Measurements from ENCODE around the gene SEC23IP.
A peak's percentile ranks its signal among the peaks of the same experiment; 100 is the strongest.

The SEC23IP gene

GRCh38 chr10:119853574-119853973 lies 39.0 kb upstream of the SEC23IP start:
- in situ Hi-C loops (cut with MboI; ENCODE audit: low pct_unique_long_range_greater_than_20kb, low sequenced_read_pairs, unreplicated experiment): loop anchor here (10.0 kb wide), 1 partner anchor 169 kb away; no protein-coding TSS in a partner anchor

GRCh38 chr10:119858063-119858462 lies 34.5 kb upstream of the SEC23IP start:
- TF ChIP-seq CTCF (IDR thresholded peaks at IDR 0.05; ENCODE audit: extremely low read depth, insufficient read depth, missing control alignments): no peak
- in situ Hi-C loops (cut with MboI; ENCODE audit: low pct_unique_long_range_greater_than_20kb, low sequenced_read_pairs, unreplicated experiment): loop anchor here (10.0 kb wide), 1 partner anchor 173 kb away; no protein-coding TSS in a partner anchor
- no peak for DNase-seq (ENCODE audit: low spot score)

More at GRCh38 chr10:119853574-119853973, 39.0 kb upstream of the SEC23IP start:
- no peak for DNase-seq (ENCODE audit: low spot score)
- TF ChIP-seq CTCF (IDR thresholded peaks at IDR 0.05; ENCODE audit: extremely low read depth, insufficient read depth, missing control alignments): no peak

GRCh38 chr10:119859420-119860258 lies 32.9 kb upstream of the SEC23IP start:
- in situ Hi-C loops (cut with MboI; ENCODE audit: low pct_unique_long_range_greater_than_20kb, low sequenced_read_pairs, unreplicated experiment): loop anchor here (10.0 kb wide), 1 partner anchor 175 kb away; no protein-coding TSS in a partner anchor
- TF ChIP-seq CTCF (IDR thresholded peaks at IDR 0.05; ENCODE audit: extremely low read depth, insufficient read depth, missing control alignments): peak; percentile 57
- peak; percentile 39 for DNase-seq (ENCODE audit: low spot score)

- TF ChIP-seq CTCF (IDR thresholded peaks at IDR 0.05; ENCODE audit: extremely low read depth, insufficient read depth, missing control alignments): no peak
Observed at GRCh38 chr10:119860866-119861607, 31.5 kb upstream of the SEC23IP start.

GRCh38 chr10:119862524-119862923 lies 30.0 kb upstream of the SEC23IP start:
- no peak for TF ChIP-seq CTCF (IDR thresholded peaks at IDR 0.05; ENCODE audit: extremely low read depth, insufficient read depth, missing control alignments)
- in situ Hi-C loops (cut with MboI; ENCODE audit: low pct_unique_long_range_greater_than_20kb, low sequenced_read_pairs, unreplicated experiment): no loop called here
- DNase-seq (ENCODE audit: low spot score): no peak

More at GRCh38 chr10:119860866-119861607, 31.5 kb upstream of the SEC23IP start:
- no peak for DNase-seq (ENCODE audit: low spot score)
- in situ Hi-C loops (cut with MboI; ENCODE audit: low pct_unique_long_range_greater_than_20kb, low sequenced_read_pairs, unreplicated experiment): no loop called here

- TF ChIP-seq CTCF (IDR thresholded peaks at IDR 0.05; ENCODE audit: extremely low read depth, insufficient read depth, missing control alignments): no peak
- DNase-seq (ENCODE audit: low spot score): no peak
- in situ Hi-C loops (cut with MboI; ENCODE audit: low pct_unique_long_range_greater_than_20kb, low sequenced_read_pairs, unreplicated experiment): no loop called here
Observed at GRCh38 chr10:119863951-119864565, 28.5 kb upstream of the SEC23IP start.

Measured in GM13977 (cell line).